HepG2 (cell line): ENCODE results near the gene TNKS1BP1. TPM values are rescaled to one million over a fixed set of nuclear protein-coding genes. Genes with fewer than 3 reads are reported as not detected.

Source experiments
- ATAC-seq: fragments of 200-7000 bp; cut with Tn5 transposase; 3 replicates; pipeline ENCODE4 v1.9.1; 2020; ENCODE audit warnings: mild to moderate bottlenecking, moderate library complexity
- BruUV-seq: library from RNA; stranded (reverse); fragments of 400-500 nt; replicated peaks from 2 replicates; lab custom pipeline; 2021; lab: Mats Ljungman, UMichigan
- CTCF ChIA-PET: fragments of 300-600 bp; formaldehyde crosslinking; extraction: SDS; loops from one replicate; lab custom pipeline; 2021; ENCODE audit warnings: low total read pairs, inconsistent platforms, low intra/inter-chr PET ratio; lab: Yijun Ruan, JAX
- POLR2A ChIA-PET: fragments of 350-600 bp; sonication (Branson Sonifier 250); formaldehyde crosslinking; loops from one replicate; lab custom pipeline; 2020; ENCODE audit warnings: antibody characterized with exemption, inconsistent platforms; lab: Yijun Ruan, JAX
- DNase-seq: peaks from one replicate; pipeline ENCODE4 v3.0.0-alpha.2; 2015; ENCODE audit warnings: low spot score
- FAIRE-seq: peaks from 3 replicates; lab custom pipeline; 2011; peaks lifted over from hg19 to GRCh38; lab: Jason Lieb, UNC
- H2AFZ ChIP-seq: one replicate; pipeline ENCODE4 v1.6.1; 2011; ENCODE audit warnings: low read length, inconsistent platforms
- H3K27ac ChIP-seq: fragments of 300-600 bp; 3 replicates; pipeline ENCODE4 v1.8.0; 2011; ENCODE audit warnings: mixed run types, mild to moderate bottlenecking, mixed read lengths, low read length, inconsistent platforms; ENCODE audit not compliant: insufficient read depth; ENCODE audit errors: extremely low read length
- H3K27me3 ChIP-seq, 2 experiments: fragments of 200-600 bp in 1 of 2; 2 replicates in 1 of 2; 3 replicates in 1 of 2; pipeline versions ENCODE4 v1.6.0 to v1.8.0; 2011; ENCODE audit warnings: low read length in 2 of 2, mild to moderate bottlenecking in 2 of 2, moderate library complexity in 2 of 2, inconsistent platforms in 1 of 2; ENCODE audit not compliant: insufficient read depth in 2 of 2, control insufficient read depth in 1 of 2
- H3K36me3 ChIP-seq, 2 experiments: fragments of 200-600 bp in 1 of 2; replicated peaks in 1 of 2; 2 replicates in 1 of 2; 3 replicates in 1 of 2; pipeline versions ENCODE4 v1.5.1 to v1.8.0; 2011; ENCODE audit warnings: low read length in 2 of 2, inconsistent platforms in 1 of 2; ENCODE audit not compliant: insufficient read depth in 2 of 2, control insufficient read depth in 1 of 2
- H3K4me1 ChIP-seq: 2 replicates; pipeline ENCODE4 v1.5.1; 2012; ENCODE audit warnings: low read length, inconsistent platforms; ENCODE audit not compliant: insufficient read depth
- H3K4me2 ChIP-seq: 2 replicates; pipeline ENCODE4 v1.6.0; 2011; ENCODE audit warnings: low read depth, low read length, inconsistent platforms
- H3K4me3 ChIP-seq, 3 experiments: fragments of 200-600 bp in 1 of 3; sonication (generic), shearing (Covaris generic) in 1 of 3; replicated peaks in 1 of 3; 2 replicates each; pipeline ENCODE4 v1.5.1; 2011 to 2016; ENCODE audit warnings: low read length in 3 of 3, inconsistent platforms in 2 of 3, low read depth in 2 of 3, mild to moderate bottlenecking in 2 of 3, control low read depth in 1 of 3, mixed read lengths in 1 of 3; ENCODE audit not compliant: insufficient read depth in 1 of 3
- H3K79me2 ChIP-seq: one replicate; pipeline ENCODE4 v1.6.1; 2011; ENCODE audit warnings: low read length, inconsistent platforms; ENCODE audit not compliant: insufficient read depth
- H3K9ac ChIP-seq: 2 replicates; pipeline ENCODE4 v1.6.0; 2011; ENCODE audit warnings: mild to moderate bottlenecking, low read depth, low read length, inconsistent platforms; ENCODE audit not compliant: insufficient read depth
- H3K9me3 ChIP-seq: 2 replicates; pipeline ENCODE4 v1.5.1; 2012; ENCODE audit warnings: mild to moderate bottlenecking, low read length
- H4K20me1 ChIP-seq: 2 replicates; pipeline ENCODE4 v1.6.0; 2011; ENCODE audit warnings: inconsistent platforms, mild to moderate bottlenecking, low read length, moderate library complexity; ENCODE audit not compliant: insufficient read depth
- PRPF4 ChIP-seq: fragments of 200-400 bp; formaldehyde crosslinking; IDR thresholded peaks from 2 replicates; pipeline ENCODE4 v1.6.1; 2016; ENCODE audit warnings: low read length, low read depth; ENCODE audit not compliant: poor library complexity, severe bottlenecking
- SOX5 ChIP-seq: IDR thresholded peaks from 2 replicates; pipeline ENCODE4 v1.6.1; 2016; ENCODE audit warnings: borderline replicate concordance
- SP140L ChIP-seq: sonication (generic); formaldehyde crosslinking; IDR thresholded peaks from 2 replicates; pipeline ENCODE4 v1.4.0; 2020; ENCODE audit warnings: missing genetic modification reagents, borderline replicate concordance
- WGBS: methylation state at CpG from one replicate; pipeline ENCODE4 v1.1.6; 2017; ENCODE audit warnings: low lambda C conversion rate; 5-methylcytosine and 5-hydroxymethylcytosine counted together
- in situ Hi-C: cut with HindIII; loops from 2 replicates; pipeline ENCODE4 v1.10.0; 2017; ENCODE audit warnings: low pct_unique_long_range_greater_than_20kb; ENCODE audit not compliant: extremely low pct_ligation_motif_present
- intact Hi-C: fragments of 100-400 bp; cut with micrococcal nuclease; formaldehyde crosslinking; loops from one replicate; pipeline ENCODE4 v1.10.0; 2022; ENCODE audit not compliant: unreplicated experiment
- polyA plus RNA-seq, 8 experiments: library from polyadenylated mRNA; depleted of rRNA in 3 of 8; stranded (reverse) in 7 of 8; unstranded in 1 of 8; fragments of >200 nt; fragmentation: Illumina TruSeq in 4 of 8; extraction: Trizol in 4 of 8; gene quantifications; 2 replicates each; pipeline versions ENCODE4 v1.2.1 to v1.2.3, GENCODE V29; 2011 to 2016; ENCODE audit warnings: low read depth in 4 of 8, missing spikeins in 1 of 8, mixed read lengths in 1 of 8; ENCODE audit not compliant: insufficient read depth in 1 of 8
- total RNA-seq, 5 experiments: library from RNA; depleted of rRNA; stranded (reverse); fragments of >200 nt; fragmentation: Illumina TruSeq; extraction: Trizol; gene quantifications; 2 replicates each; pipeline ENCODE4 v1.2.3, GENCODE V29; 2016; ENCODE audit warnings: low read depth in 1 of 5
- TF ChIP-seq, protein P1 (sequence below): sonication (generic); formaldehyde crosslinking; IDR thresholded peaks from 2 replicates; pipeline ENCODE4 v1.5.1; 2020; ENCODE audit warnings: mild to moderate bottlenecking, moderate library complexity, missing genetic modification reagents

Gene TNKS1BP1
- total and polyA plus RNA-seq, 2 of the 13 experiments (the other 11 are each of a cell fraction or from before 2014, with no cell fraction given) = 13.7 to 15.0 TPM

DNA sequence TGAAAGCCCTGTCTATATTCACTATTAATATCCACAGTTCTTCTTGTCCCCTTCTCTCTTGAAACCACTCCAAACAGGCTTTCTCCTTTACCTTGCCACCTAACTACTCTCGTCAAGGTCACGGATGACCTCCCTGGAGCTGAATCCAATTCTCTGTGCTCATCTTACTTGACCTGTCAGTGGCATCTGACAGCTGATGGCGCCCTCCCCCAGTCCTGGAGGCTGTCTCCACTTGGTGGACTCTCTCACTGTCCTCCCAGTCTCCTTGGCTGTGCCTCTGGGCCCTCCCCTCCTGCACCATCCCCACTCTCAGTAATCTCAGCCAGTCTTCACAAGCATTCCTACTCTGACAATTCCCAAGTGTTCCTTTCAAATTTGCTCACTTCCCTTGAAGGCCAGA lies 8.7 kb downstream of the TNKS1BP1 start:
- H3K4me2 ChIP-seq = no peak overlapping the region
- no peak overlapping the region for H3K27ac ChIP-seq
- H3K4me1 ChIP-seq = peaks cover 37% of the 10 kb centered on the region
- ChIA-PET POLR2A (interaction anchor here (2.1 kb wide), 1 partner anchor 9 kb away, joined by 7 read pairs; the partner anchor contains the start of gene TNKS1BP1), CTCF (no interaction called here)
- H3K4me3 ChIP-seq = no peak overlapping the region
- intact Hi-C loops = no loop called here
- ATAC-seq (no peak), FAIRE-seq (no peak), DNase-seq (no peak)
- H3K27me3 ChIP-seq = no peaks in the 10 kb centered on the region
- no peak overlapping the region for H3K9ac ChIP-seq
- H4K20me1 ChIP-seq = peaks cover 10% of the 10 kb centered on the region; the same call in 1 of the 2 replicates
- H3K9me3 ChIP-seq = no peaks in the 10 kb centered on the region
- no peak overlapping the region for H2AFZ ChIP-seq
- WGBS = 89% methylated on average over 3 of the region's 3 CpGs
- in situ Hi-C loops = no loop called here
- no TSS peak for BruUV-seq
- no peaks in the 10 kb centered on the region for H3K79me2 ChIP-seq
- H3K36me3 ChIP-seq = peaks cover 31 to 49% of the 10 kb centered on the region in 2 experiments; a peak in 4 of 5 replicates
- TF ChIP-seq SOX5 (CRISPR knock-in tag) = no peak
- TF ChIP-seq, all 625 proteins: peak for 0

DNA sequence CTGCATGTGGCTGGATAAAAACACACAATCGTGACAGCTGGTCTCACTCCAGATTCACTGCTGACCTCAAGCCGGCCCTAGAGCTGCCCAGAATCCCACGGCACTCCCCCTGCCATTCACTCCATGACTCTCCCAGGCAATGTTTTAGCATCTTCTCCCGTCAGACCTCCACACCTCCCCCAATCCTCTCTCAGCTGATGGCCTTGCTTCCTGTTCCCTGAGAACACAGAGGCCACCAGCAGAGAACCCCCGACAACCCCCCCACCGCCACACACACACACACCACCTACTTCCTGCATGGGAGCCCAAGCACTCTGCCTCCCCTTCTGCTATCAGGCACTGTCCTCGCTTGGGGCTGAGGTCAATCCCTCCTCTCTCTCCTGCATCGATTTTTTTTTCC lies 9.3 kb downstream of the TNKS1BP1 start:
- Histone ChIP-seq H4K20me1 (0 out of 2 replicates have a peak, but pooled peaks cover 6% of the 10 kb centered on the region), H3K9me3 (no peaks in the 10 kb centered on the region)
- no peak for ATAC-seq
- TF ChIP-seq PRPF4 = no peak
- TF ChIP-seq SP140L (CRISPR knock-in tag) = no peak
- TF ChIP-seq, protein P1, sequence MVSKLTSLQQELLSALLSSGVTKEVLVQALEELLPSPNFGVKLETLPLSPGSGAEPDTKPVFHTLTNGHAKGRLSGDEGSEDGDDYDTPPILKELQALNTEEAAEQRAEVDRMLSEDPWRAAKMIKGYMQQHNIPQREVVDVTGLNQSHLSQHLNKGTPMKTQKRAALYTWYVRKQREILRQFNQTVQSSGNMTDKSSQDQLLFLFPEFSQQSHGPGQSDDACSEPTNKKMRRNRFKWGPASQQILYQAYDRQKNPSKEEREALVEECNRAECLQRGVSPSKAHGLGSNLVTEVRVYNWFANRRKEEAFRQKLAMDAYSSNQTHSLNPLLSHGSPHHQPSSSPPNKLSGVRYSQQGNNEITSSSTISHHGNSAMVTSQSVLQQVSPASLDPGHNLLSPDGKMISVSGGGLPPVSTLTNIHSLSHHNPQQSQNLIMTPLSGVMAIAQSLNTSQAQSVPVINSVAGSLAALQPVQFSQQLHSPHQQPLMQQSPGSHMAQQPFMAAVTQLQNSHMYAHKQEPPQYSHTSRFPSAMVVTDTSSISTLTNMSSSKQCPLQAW (CRISPR knock-in tag) = no peak
- TF ChIP-seq, all 625 proteins: peak for 0
- H3K36me3 ChIP-seq = peaks cover 29 to 46% of the 10 kb centered on the region in 2 experiments; a peak in 4 of 5 replicates
- no peaks in the 10 kb centered on the region for H3K27me3 ChIP-seq
- 86% methylated on average over 8 of the region's 8 CpGs for WGBS
- H3K9ac ChIP-seq = no peak overlapping the region
- no TSS peak for BruUV-seq
- CTCF ChIA-PET = no interaction called here
- H3K4me2 ChIP-seq = no peak overlapping the region
- intact Hi-C loops = no loop called here
- H2AFZ ChIP-seq = no peak overlapping the region
- peaks cover 37% of the 10 kb centered on the region for H3K4me1 ChIP-seq
- FAIRE-seq = no peak
- no peaks in the 10 kb centered on the region for H3K79me2 ChIP-seq
- no peak for DNase-seq
- no peak overlapping the region for H3K4me3 ChIP-seq
- no peak overlapping the region for H3K27ac ChIP-seq
- POLR2A ChIA-PET = interaction anchor here (2.1 kb wide), 1 partner anchor 10 kb away, joined by 7 read pairs; the partner anchor contains the start of gene TNKS1BP1
- in situ Hi-C loops = no loop called here
